ENCODE data around the gene MBOAT1.

DNA sequence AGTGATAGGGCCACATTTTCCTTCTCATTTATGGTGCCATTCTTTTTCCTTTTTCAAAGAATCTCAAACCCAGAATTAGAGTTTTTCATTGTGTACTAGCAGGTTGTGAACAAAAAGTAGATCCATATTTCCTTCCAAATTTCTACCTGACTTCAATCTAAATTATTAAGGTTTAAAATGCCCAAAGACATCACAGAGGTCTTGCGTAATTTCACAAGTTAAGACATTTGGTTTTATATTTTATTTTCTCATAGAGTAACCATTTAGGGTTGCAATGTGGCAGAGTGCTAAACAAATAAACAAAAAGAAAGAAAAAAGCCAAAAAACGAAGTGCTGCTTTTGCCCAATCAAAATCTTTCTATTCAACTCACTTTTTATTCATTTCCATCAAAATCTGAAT lies 49.4 kb upstream of the MBOAT1 start:
- TF ChIP-seq POLR2A (IDR thresholded peaks at IDR 0.05): no peak
- TF ChIP-seq, protein P1, sequence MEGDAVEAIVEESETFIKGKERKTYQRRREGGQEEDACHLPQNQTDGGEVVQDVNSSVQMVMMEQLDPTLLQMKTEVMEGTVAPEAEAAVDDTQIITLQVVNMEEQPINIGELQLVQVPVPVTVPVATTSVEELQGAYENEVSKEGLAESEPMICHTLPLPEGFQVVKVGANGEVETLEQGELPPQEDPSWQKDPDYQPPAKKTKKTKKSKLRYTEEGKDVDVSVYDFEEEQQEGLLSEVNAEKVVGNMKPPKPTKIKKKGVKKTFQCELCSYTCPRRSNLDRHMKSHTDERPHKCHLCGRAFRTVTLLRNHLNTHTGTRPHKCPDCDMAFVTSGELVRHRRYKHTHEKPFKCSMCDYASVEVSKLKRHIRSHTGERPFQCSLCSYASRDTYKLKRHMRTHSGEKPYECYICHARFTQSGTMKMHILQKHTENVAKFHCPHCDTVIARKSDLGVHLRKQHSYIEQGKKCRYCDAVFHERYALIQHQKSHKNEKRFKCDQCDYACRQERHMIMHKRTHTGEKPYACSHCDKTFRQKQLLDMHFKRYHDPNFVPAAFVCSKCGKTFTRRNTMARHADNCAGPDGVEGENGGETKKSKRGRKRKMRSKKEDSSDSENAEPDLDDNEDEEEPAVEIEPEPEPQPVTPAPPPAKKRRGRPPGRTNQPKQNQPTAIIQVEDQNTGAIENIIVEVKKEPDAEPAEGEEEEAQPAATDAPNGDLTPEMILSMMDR (IDR thresholded peaks at IDR 0.05): no peak

All from uterus (tissue), 2 donors.